Measurements from ENCODE around the gene ACSS1. TPM values are rescaled to one million over a fixed set of nuclear protein-coding genes. Genes with fewer than 3 reads are reported as not detected.

ACSS1 gene
- total and polyA plus RNA-seq, 12 donors = 7.2 to 97.3 (median 16.9) TPM

GRCh38 chr20:25036331-25036936 lies 21.5 kb downstream of the ACSS1 start:
- H3K27ac ChIP-seq = peak overlapping the region in 3 of 5 donors; percentile 8 to 38 (median 31)
- intact Hi-C loops (cut with DNase I) = no loop called here
- H3K27me3 ChIP-seq = no peaks in the 10 kb centered on the region
- no peak overlapping the region for H3K4me3 ChIP-seq
- WGBS, 4 donors = 37 to 62% (median 49%) methylated on average over 7 of the region's 7 CpGs
- no peaks in the 10 kb centered on the region for H3K36me3 ChIP-seq (replicated peaks in 1 of 2)
- peaks cover 22 to 65% of the 10 kb centered on the region in 2 donors for H3K4me1 ChIP-seq (replicated peaks in 1 of 2)
- no peaks in the 10 kb centered on the region for H3K9me3 ChIP-seq (replicated peaks in 1 of 3)
- TF ChIP-seq POLR2A (IDR thresholded peaks at IDR 0.05) = no peak
- TF ChIP-seq CTCF (IDR thresholded peaks at IDR 0.05) = no peak
- DNase-seq = no peak

DNA sequence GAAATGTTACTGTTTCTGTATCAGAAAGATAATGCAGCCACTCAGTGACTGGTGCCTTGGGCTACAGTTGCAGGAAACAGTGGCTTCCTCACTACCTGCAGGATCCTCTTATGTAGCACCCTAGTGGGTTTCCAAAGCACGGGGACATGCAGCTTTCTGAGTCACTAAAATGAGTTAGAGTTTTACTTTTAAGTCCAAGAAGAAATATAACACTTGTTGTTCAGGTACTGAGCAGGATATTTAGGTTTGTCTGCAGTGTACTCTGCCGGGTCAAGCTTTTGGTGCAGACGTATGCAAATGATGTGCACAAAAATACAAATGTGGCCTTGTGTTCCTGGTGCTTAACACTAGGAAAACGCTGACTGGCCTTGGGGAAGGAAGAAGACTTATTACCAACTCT lies 22.0 kb downstream of the ACSS1 start:
- no peak for TF ChIP-seq POLR2A (IDR thresholded peaks at IDR 0.05)
- no peak for TF ChIP-seq CTCF (IDR thresholded peaks at IDR 0.05)
- 26 to 46% (median 34%) methylated on average over 4 of the region's 4 CpGs for WGBS, 4 donors
- Histone ChIP-seq H3K36me3 (replicated peaks in 1 of 2) (no peaks in the 10 kb centered on the region), H3K4me3 (no peak overlapping the region), H3K9me3 (replicated peaks in 1 of 3) (no peaks in the 10 kb centered on the region), H3K4me1 (replicated peaks in 1 of 2) (peaks cover 22 to 65% of the 10 kb centered on the region in 2 donors), H3K27me3 (no peaks in the 10 kb centered on the region), H3K27ac (peak overlapping the region in 3 of 5 donors; percentile 8 to 31 (median 19))
- no peak for DNase-seq
- intact Hi-C loops (cut with DNase I) = no loop called here

DNA sequence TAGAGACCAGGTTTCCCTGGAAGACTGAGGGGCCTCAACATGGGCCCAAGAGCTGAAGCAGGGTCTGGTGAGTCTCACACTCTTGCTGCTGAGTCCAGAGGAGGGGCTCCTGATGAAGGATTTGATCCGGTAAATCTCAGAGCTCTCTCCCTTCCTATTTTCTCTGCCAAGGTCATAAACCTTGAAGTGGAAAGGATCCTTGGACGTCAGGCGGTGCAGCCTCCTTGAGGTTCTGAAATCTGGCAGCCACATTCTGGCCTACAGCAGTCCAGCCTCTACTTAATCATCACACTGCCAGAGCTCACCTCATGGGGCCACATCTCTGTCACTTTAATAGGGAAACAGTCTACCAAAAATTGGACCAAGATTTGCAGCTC lies 24.0 kb downstream of the ACSS1 start:
- Histone ChIP-seq H3K27ac (no peak overlapping the region), H3K27me3 (no peaks in the 10 kb centered on the region)
- no peak for DNase-seq

GRCh38 chr20:25033265-25033923 lies 24.5 kb downstream of the ACSS1 start:
- intact Hi-C loops (cut with DNase I) = no loop called here
- DNase-seq = no peak
- no peaks in the 10 kb centered on the region for H3K36me3 ChIP-seq (replicated peaks in 1 of 2)
- no peaks in the 10 kb centered on the region for H3K27me3 ChIP-seq
- peaks cover 15 to 42% of the 10 kb centered on the region in 2 donors for H3K4me1 ChIP-seq (replicated peaks in 1 of 2)
- WGBS, 4 donors = 50 to 66% (median 61%) methylated on average over 6 of the region's 6 CpGs
- TF ChIP-seq CTCF (IDR thresholded peaks at IDR 0.05) (no peak), POLR2A (IDR thresholded peaks at IDR 0.05) (no peak)
- no peak overlapping the region for H3K27ac ChIP-seq
- no peak overlapping the region for H3K4me3 ChIP-seq
- no peaks in the 10 kb centered on the region for H3K9me3 ChIP-seq (replicated peaks in 1 of 3)

More for the DNA sequence above, 24.0 kb downstream of the ACSS1 start:
- TF ChIP-seq POLR2A (IDR thresholded peaks at IDR 0.05) = no peak
- no peak for TF ChIP-seq CTCF (IDR thresholded peaks at IDR 0.05)
- H3K4me1 ChIP-seq (replicated peaks in 1 of 2) = peaks cover 15 to 46% of the 10 kb centered on the region in 2 donors
- H3K9me3 ChIP-seq (replicated peaks in 1 of 3) = no peaks in the 10 kb centered on the region
- 25 to 48% (median 34%) methylated on average over 2 to 3 of the region's 3 CpGs for WGBS, 4 donors
- H3K36me3 ChIP-seq (replicated peaks in 1 of 2) = no peaks in the 10 kb centered on the region
- intact Hi-C loops (cut with DNase I) = no loop called here
- no peak overlapping the region for H3K4me3 ChIP-seq
